Measurements from ENCODE around the gene LAMB3.

DNA sequence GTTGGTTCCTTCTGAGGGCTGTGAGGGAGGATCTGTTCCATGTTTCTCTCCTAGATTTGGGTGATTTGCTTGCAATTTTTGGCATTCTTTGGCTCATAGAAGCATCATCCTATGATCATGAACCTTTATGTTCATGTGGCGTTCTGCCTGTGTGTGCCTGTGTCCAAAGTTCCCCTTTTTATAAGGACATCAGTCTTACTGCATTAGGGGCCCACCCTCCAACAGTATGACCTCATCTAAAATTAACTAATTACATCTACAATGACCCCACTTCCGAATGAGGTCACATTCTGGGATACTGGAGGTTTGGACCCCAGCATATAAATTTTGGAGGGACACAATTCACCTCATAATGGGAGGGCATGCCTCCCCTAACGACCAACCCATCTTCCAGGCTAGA lies 81.5 kb downstream of the LAMB3 start:
- TF ChIP-seq, protein P1, sequence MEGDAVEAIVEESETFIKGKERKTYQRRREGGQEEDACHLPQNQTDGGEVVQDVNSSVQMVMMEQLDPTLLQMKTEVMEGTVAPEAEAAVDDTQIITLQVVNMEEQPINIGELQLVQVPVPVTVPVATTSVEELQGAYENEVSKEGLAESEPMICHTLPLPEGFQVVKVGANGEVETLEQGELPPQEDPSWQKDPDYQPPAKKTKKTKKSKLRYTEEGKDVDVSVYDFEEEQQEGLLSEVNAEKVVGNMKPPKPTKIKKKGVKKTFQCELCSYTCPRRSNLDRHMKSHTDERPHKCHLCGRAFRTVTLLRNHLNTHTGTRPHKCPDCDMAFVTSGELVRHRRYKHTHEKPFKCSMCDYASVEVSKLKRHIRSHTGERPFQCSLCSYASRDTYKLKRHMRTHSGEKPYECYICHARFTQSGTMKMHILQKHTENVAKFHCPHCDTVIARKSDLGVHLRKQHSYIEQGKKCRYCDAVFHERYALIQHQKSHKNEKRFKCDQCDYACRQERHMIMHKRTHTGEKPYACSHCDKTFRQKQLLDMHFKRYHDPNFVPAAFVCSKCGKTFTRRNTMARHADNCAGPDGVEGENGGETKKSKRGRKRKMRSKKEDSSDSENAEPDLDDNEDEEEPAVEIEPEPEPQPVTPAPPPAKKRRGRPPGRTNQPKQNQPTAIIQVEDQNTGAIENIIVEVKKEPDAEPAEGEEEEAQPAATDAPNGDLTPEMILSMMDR (IDR thresholded peaks at IDR 0.05): no peak
- no peak for TF ChIP-seq POLR2A (IDR thresholded peaks at IDR 0.05)

Measured in testis (tissue), 2 donors.